Measurements from ENCODE around the gene TRMT13.

DNA sequence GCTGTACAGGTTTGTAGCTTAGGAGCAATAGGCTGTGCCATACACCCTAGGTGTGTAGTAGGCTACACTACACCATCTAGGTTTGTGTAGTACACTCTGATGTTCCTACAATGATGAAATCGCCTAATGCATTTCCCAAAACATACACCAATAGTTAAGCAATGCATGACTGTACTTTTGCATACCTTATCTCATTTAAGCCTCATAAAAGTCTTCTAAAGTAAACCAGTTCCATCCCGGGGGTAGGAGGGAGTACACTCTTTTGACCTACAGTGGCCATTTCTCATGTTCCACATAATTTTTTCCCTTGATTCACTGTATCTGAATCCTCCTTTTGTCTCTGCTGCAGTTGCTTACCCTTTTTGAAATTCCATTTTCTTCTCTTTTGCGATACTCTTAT, 12.2 kb downstream of the TRMT13 start:
- no peak for TF ChIP-seq CTCF (IDR thresholded peaks at IDR 0.05)
- TF ChIP-seq POLR2A (IDR thresholded peaks at IDR 0.05): no peak
